ENCODE measurements around the gene SHB.

DNA sequence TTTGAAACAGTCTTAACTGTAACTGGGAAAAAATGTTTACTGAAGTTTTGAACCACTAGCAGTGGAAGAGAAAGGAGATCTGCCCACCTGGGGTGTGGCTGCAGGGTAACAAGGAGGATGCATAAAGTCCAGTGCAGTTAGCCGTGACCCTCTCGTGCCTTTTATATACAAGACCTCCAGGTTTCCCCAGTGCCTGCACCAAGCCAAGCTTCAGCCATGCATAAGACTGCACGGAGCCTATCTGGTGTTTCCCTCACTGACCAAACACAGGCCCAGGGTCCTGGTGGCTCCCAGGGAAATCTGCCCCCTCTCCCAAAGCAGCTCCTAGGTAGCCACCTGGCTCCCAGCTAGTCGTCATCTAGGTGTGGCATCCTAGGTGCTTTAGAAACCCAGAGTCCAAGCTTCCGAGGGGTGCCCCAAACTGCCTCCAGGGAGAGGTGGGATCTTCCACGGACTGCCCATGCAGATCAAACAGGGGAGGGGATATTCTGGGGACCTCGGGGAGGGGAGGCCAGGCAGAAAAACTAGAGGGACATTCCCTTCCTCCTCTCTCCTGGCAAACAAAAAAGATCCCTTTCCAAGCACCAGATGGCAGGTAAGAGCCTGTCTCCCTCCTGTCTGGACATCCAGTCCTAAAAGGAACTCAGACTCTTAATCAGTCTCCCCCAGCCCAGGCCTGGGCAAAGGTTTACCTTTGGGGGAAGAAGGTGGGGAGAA lies 2.7 kb downstream of the SHB start:
- TF ChIP-seq TEAD1 (CRISPR knock-in tag; IDR thresholded peaks at IDR 0.05) (no peak), JUN (CRISPR knock-in tag; IDR thresholded peaks at IDR 0.05) (no peak)
- TF ChIP-seq, protein P1, sequence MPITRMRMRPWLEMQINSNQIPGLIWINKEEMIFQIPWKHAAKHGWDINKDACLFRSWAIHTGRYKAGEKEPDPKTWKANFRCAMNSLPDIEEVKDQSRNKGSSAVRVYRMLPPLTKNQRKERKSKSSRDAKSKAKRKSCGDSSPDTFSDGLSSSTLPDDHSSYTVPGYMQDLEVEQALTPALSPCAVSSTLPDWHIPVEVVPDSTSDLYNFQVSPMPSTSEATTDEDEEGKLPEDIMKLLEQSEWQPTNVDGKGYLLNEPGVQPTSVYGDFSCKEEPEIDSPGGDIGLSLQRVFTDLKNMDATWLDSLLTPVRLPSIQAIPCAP (CRISPR knock-in tag; IDR thresholded peaks at IDR 0.05): no peak
- TF ChIP-seq, protein P2, sequence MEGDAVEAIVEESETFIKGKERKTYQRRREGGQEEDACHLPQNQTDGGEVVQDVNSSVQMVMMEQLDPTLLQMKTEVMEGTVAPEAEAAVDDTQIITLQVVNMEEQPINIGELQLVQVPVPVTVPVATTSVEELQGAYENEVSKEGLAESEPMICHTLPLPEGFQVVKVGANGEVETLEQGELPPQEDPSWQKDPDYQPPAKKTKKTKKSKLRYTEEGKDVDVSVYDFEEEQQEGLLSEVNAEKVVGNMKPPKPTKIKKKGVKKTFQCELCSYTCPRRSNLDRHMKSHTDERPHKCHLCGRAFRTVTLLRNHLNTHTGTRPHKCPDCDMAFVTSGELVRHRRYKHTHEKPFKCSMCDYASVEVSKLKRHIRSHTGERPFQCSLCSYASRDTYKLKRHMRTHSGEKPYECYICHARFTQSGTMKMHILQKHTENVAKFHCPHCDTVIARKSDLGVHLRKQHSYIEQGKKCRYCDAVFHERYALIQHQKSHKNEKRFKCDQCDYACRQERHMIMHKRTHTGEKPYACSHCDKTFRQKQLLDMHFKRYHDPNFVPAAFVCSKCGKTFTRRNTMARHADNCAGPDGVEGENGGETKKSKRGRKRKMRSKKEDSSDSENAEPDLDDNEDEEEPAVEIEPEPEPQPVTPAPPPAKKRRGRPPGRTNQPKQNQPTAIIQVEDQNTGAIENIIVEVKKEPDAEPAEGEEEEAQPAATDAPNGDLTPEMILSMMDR (IDR thresholded peaks at IDR 0.05): no peak
- TF ChIP-seq, protein P3, sequence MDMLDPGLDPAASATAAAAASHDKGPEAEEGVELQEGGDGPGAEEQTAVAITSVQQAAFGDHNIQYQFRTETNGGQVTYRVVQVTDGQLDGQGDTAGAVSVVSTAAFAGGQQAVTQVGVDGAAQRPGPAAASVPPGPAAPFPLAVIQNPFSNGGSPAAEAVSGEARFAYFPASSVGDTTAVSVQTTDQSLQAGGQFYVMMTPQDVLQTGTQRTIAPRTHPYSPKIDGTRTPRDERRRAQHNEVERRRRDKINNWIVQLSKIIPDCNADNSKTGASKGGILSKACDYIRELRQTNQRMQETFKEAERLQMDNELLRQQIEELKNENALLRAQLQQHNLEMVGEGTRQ (CRISPR knock-in tag; IDR thresholded peaks at IDR 0.05): no peak

Data from WTC11 (cell line).